GM23338 (cell line): Measurements from ENCODE around the gene CIB4. TPM values are rescaled to one million over a fixed set of nuclear protein-coding genes. Genes with fewer than 3 reads are reported as not detected.

ENCODE experiments used
- ATAC-seq: fragments of 200-7000 bp; cut with Tn5 transposase; 3 replicates; pipeline ENCODE4 v1.9.1; 2020
- DNase-seq: peaks from one replicate; pipeline ENCODE4 v3.0.0-alpha.2; 2015; ENCODE audit warnings: low spot score
- H2AFZ ChIP-seq: fragments of 200-600 bp; sonication (generic); 2 replicates; pipeline ENCODE4 v1.8.0; 2016; ENCODE audit warnings: antibody characterized with exemption, mild to moderate bottlenecking, moderate library complexity
- H3F3A ChIP-seq: fragments of 200-600 bp; sonication (generic); replicated peaks from 2 replicates; pipeline ENCODE4 v1.8.0; 2017; ENCODE audit warnings: antibody characterized with exemption, mixed run types, low read depth
- H3K27ac ChIP-seq: fragments of 200-600 bp; sonication (generic); 2 replicates; pipeline ENCODE4 v1.6.1; 2016; ENCODE audit warnings: low read depth
- H3K27me3 ChIP-seq: fragments of 200-600 bp; sonication (generic); 2 replicates; pipeline ENCODE4 v1.8.0; 2016; ENCODE audit warnings: mild to moderate bottlenecking, mixed run types, moderate library complexity; ENCODE audit not compliant: insufficient read depth
- H3K36me3 ChIP-seq: fragments of 200-600 bp; sonication (generic); 2 replicates; pipeline ENCODE4 v1.8.0; 2016; ENCODE audit warnings: mild to moderate bottlenecking; ENCODE audit not compliant: insufficient read depth
- H3K4me1 ChIP-seq: fragments of 200-600 bp; sonication (generic); 2 replicates; pipeline ENCODE4 v1.8.0; 2016; ENCODE audit warnings: mild to moderate bottlenecking, moderate library complexity; ENCODE audit not compliant: insufficient read depth
- H3K4me2 ChIP-seq: fragments of 200-600 bp; sonication (generic); 2 replicates; pipeline ENCODE4 v1.7.1; 2017; ENCODE audit warnings: mixed run types
- H3K4me3 ChIP-seq: fragments of 200-600 bp; sonication (generic); 2 replicates; pipeline ENCODE4 v1.6.1; 2016; ENCODE audit warnings: mixed run types
- H3K79me2 ChIP-seq: fragments of 200-600 bp; sonication (generic); replicated peaks from 2 replicates; pipeline ENCODE4 v1.8.0; 2017; ENCODE audit warnings: mild to moderate bottlenecking; ENCODE audit not compliant: insufficient read depth
- H3K9me2 ChIP-seq: fragments of 200-600 bp; sonication (generic); 2 replicates; pipeline ENCODE4 v1.8.0; 2017; ENCODE audit not compliant: insufficient read depth
- H4K20me1 ChIP-seq: fragments of 200-600 bp; sonication (generic); replicated peaks from 2 replicates; pipeline ENCODE4 v1.8.0; 2017; ENCODE audit warnings: mild to moderate bottlenecking; ENCODE audit not compliant: insufficient read depth
- H3K27ac Mint-ChIP-seq: 2 replicates; pipeline ENCODE4 v1.8.0; 2020; ENCODE audit warnings: inconsistent platforms, mild to moderate bottlenecking, moderate library complexity, mixed read lengths
- H3K27me3 Mint-ChIP-seq: 3 replicates; pipeline ENCODE4 v1.8.0; 2022; ENCODE audit warnings: low read depth, mild to moderate bottlenecking, moderate library complexity, mixed read lengths, inconsistent platforms; ENCODE audit not compliant: insufficient read depth, poor library complexity
- H3K36me3 Mint-ChIP-seq: 3 replicates; pipeline ENCODE4 v1.8.0; 2021; ENCODE audit warnings: low read depth, mild to moderate bottlenecking, inconsistent platforms, moderate library complexity, mixed read lengths
- H3K4me1 Mint-ChIP-seq: 3 replicates; pipeline ENCODE4 v1.8.0; 2020; ENCODE audit warnings: mild to moderate bottlenecking, inconsistent platforms, mixed read lengths
- H3K4me3 Mint-ChIP-seq: 3 replicates; pipeline ENCODE4 v1.8.0; 2021; ENCODE audit warnings: moderate library complexity, mild to moderate bottlenecking, inconsistent platforms, mixed read lengths
- H3K9me3 Mint-ChIP-seq: 3 replicates; pipeline ENCODE4 v1.8.0; 2020; ENCODE audit warnings: moderate library complexity, mild to moderate bottlenecking, inconsistent platforms, mixed read lengths
- CREB1 ChIP-seq: fragments of 250-450 bp; sonication (Bioruptor Pico); IDR thresholded peaks from 2 replicates; pipeline ENCODE4 v1.5.0; 2020; ENCODE audit warnings: low read depth, mild to moderate bottlenecking, moderate library complexity
- EZH2 ChIP-seq: fragments of 200-600 bp; sonication (generic); IDR thresholded peaks from one replicate; pipeline ENCODE4 v1.8.0; 2017; ENCODE audit warnings: antibody characterized with exemption, mild to moderate bottlenecking, low read depth; ENCODE audit not compliant: unreplicated experiment
- EZH2phosphoT487 ChIP-seq: fragments of 200-600 bp; sonication (generic); IDR thresholded peaks from one replicate; pipeline ENCODE4 v1.8.1; 2018; ENCODE audit warnings: antibody characterized with exemption; ENCODE audit not compliant: unreplicated experiment
- JUNB ChIP-seq: IDR thresholded peaks from one replicate; pipeline ENCODE4 v1.6.1; 2016; ENCODE audit warnings: antibody characterized with exemption; ENCODE audit not compliant: unreplicated experiment
- NANOG ChIP-seq: IDR thresholded peaks from 2 replicates; pipeline ENCODE4 v1.6.1; 2016; ENCODE audit warnings: antibody characterized with exemption, borderline replicate concordance
- POLR2AphosphoS5 ChIP-seq: IDR thresholded peaks from 2 replicates; pipeline ENCODE4 v1.6.1; 2016; ENCODE audit warnings: antibody characterized with exemption, low read depth
- STAT1 ChIP-seq: IDR thresholded peaks from one replicate; pipeline ENCODE4 v1.6.1; 2016; ENCODE audit warnings: antibody characterized with exemption; ENCODE audit not compliant: unreplicated experiment
- ZNF114 ChIP-seq: fragments of 250-450 bp; sonication (Bioruptor Pico); IDR thresholded peaks from 2 replicates; pipeline ENCODE4 v1.5.0; 2020; ENCODE audit warnings: mild to moderate bottlenecking, moderate library complexity
- ZNF331 ChIP-seq: fragments of 250-450 bp; sonication (Bioruptor Pico); IDR thresholded peaks from 2 replicates; pipeline ENCODE4 v1.5.0; 2020; ENCODE audit warnings: low read depth, mild to moderate bottlenecking, moderate library complexity
- polyA plus RNA-seq: library from polyadenylated mRNA; unstranded; fragments of >200 nt; fragmentation: Nextera tagmentation; extraction: Ambion mirVana; gene quantifications from 2 replicates; pipeline ENCODE4 v1.2.1, GENCODE V29; 2016
- total RNA-seq: library from RNA; depleted of rRNA; stranded (reverse); fragments of >200 nt; shearing (Covaris generic); gene quantifications from 2 replicates; pipeline ENCODE4 v1.2.3, GENCODE V29; 2014
- TF ChIP-seq, protein P1 (sequence below): fragments of 250-450 bp; sonication (Bioruptor Pico); IDR thresholded peaks from 2 replicates; pipeline ENCODE4 v1.5.0; 2020; ENCODE audit warnings: mild to moderate bottlenecking, moderate library complexity
- TF ChIP-seq, protein P2 (sequence below), 2 experiments: fragments of 200-600 bp in 1 of 2; sonication (generic) in 1 of 2; conservative IDR thresholded peaks; 2 replicates each; pipeline versions ENCODE4 v1.5.1 to v1.6.1; 2016 to 2017; ENCODE audit warnings: antibody characterized with exemption in 2 of 2, low read depth in 2 of 2, mild to moderate bottlenecking in 2 of 2, moderate library complexity in 1 of 2
- TF ChIP-seq, protein P3 (sequence below): IDR thresholded peaks from 2 replicates; pipeline ENCODE4 v1.6.1; 2016; ENCODE audit warnings: antibody characterized with exemption
- TF ChIP-seq, protein P4 (sequence below): IDR thresholded peaks from one replicate; pipeline ENCODE4 v1.6.1; 2018; ENCODE audit warnings: antibody characterized with exemption; ENCODE audit not compliant: unreplicated experiment

CIB4 gene
- total and polyA plus RNA-seq, 2 experiments from 2014 or later: not detected

DNA sequence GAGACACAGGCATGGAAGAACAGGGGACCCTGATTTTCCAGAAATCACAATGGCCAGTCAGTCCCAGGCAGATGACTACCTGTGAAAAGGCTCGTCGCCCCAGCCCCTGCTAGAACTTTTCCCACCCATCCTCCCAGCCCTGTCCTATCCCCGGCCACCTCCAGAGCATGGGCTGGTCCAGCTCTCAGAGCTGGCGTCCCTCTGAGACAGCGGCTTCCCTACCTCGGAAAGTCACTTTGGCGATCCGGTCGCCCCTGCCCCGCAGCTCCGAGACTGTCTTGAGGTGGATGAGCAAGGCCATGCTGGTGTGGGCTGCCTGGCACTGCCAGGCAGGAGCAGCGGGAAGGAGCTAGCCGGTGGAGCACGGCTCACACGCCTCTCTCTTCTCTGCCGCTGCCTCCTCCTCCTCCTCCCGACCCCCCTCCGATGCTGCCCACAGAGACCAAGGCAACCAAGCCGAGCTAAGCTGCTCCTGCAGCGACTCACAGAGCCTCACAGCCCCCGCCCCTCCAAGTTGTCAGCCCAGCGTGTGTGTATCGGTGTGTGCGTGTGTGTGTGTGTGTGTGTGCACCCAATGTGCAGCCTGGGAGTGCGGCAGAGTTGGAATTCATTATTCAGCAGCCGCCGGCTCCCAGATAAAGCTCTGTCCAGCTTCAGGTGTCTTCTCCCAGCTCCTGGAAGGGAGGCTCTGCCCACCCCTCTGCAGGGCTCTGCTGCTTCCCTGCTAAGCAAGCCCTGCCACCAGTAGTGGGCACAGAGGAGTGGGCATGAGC lies 82.7 kb downstream of the CIB4 start:
- peaks cover 22% of the 10 kb centered on the region for H3K4me1 Mint-ChIP-seq
- Histone ChIP-seq H3K4me2 (no peak overlapping the region), H3F3A (no peaks in the 10 kb centered on the region), H3K4me1 (no peaks in the 10 kb centered on the region; the same call in 1 of the 2 replicates), H4K20me1 (no peaks in the 10 kb centered on the region), H3K9me2 (no peaks in the 10 kb centered on the region), H3K4me3 (no peak overlapping the region), H2AFZ (0 out of 2 replicates have a peak overlapping the region, but pooled peaks have one; percentile 32), H3K79me2 (no peaks in the 10 kb centered on the region), H3K36me3 (no peaks in the 10 kb centered on the region), H3K27me3 (peaks cover 28% of the 10 kb centered on the region), H3K27ac (no peak overlapping the region)
- ATAC-seq (peak; percentile 34), DNase-seq (no peak)
- no peak for TF ChIP-seq POLR2AphosphoS5
- TF ChIP-seq, protein P1, sequence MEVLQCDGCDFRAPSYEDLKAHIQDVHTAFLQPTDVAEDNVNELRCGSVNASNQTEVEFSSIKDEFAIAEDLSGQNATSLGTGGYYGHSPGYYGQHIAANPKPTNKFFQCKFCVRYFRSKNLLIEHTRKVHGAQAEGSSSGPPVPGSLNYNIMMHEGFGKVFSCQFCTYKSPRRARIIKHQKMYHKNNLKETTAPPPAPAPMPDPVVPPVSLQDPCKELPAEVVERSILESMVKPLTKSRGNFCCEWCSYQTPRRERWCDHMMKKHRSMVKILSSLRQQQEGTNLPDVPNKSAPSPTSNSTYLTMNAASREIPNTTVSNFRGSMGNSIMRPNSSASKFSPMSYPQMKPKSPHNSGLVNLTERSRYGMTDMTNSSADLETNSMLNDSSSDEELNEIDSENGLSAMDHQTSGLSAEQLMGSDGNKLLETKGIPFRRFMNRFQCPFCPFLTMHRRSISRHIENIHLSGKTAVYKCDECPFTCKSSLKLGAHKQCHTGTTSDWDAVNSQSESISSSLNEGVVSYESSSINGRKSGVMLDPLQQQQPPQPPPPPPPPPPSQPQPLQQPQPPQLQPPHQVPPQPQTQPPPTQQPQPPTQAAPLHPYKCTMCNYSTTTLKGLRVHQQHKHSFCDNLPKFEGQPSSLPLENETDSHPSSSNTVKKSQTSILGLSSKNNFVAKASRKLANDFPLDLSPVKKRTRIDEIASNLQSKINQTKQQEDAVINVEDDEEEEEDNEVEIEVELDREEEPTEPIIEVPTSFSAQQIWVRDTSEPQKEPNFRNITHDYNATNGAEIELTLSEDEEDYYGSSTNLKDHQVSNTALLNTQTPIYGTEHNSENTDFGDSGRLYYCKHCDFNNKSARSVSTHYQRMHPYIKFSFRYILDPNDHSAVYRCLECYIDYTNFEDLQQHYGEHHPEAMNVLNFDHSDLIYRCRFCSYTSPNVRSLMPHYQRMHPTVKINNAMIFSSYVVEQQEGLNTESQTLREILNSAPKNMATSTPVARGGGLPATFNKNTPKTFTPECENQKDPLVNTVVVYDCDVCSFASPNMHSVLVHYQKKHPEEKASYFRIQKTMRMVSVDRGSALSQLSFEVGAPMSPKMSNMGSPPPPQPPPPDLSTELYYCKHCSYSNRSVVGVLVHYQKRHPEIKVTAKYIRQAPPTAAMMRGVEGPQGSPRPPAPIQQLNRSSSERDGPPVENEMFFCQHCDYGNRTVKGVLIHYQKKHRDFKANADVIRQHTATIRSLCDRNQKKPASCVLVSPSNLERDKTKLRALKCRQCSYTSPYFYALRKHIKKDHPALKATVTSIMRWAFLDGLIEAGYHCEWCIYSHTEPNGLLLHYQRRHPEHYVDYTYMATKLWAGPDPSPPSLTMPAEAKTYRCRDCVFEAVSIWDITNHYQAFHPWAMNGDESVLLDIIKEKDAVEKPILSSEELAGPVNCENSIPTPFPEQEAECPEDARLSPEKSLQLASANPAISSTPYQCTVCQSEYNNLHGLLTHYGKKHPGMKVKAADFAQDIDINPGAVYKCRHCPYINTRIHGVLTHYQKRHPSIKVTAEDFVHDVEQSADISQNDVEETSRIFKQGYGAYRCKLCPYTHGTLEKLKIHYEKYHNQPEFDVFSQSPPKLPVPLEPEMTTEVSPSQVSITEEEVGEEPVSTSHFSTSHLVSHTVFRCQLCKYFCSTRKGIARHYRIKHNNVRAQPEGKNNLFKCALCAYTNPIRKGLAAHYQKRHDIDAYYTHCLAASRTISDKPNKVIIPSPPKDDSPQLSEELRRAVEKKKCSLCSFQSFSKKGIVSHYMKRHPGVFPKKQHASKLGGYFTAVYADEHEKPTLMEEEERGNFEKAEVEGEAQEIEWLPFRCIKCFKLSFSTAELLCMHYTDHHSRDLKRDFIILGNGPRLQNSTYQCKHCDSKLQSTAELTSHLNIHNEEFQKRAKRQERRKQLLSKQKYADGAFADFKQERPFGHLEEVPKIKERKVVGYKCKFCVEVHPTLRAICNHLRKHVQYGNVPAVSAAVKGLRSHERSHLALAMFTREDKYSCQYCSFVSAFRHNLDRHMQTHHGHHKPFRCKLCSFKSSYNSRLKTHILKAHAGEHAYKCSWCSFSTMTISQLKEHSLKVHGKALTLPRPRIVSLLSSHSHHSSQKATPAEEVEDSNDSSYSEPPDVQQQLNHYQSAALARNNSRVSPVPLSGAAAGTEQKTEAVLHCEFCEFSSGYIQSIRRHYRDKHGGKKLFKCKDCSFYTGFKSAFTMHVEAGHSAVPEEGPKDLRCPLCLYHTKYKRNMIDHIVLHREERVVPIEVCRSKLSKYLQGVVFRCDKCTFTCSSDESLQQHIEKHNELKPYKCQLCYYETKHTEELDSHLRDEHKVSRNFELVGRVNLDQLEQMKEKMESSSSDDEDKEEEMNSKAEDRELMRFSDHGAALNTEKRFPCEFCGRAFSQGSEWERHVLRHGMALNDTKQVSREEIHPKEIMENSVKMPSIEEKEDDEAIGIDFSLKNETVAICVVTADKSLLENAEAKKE (CRISPR knock-in tag): no peak
- no peak for TF ChIP-seq STAT1
- TF ChIP-seq ZNF114 (CRISPR knock-in tag): no peak
- TF ChIP-seq CREB1 (CRISPR knock-in tag): no peak
- TF ChIP-seq JUNB: no peak
- no peak for TF ChIP-seq EZH2phosphoT487
- TF ChIP-seq, protein P2, sequence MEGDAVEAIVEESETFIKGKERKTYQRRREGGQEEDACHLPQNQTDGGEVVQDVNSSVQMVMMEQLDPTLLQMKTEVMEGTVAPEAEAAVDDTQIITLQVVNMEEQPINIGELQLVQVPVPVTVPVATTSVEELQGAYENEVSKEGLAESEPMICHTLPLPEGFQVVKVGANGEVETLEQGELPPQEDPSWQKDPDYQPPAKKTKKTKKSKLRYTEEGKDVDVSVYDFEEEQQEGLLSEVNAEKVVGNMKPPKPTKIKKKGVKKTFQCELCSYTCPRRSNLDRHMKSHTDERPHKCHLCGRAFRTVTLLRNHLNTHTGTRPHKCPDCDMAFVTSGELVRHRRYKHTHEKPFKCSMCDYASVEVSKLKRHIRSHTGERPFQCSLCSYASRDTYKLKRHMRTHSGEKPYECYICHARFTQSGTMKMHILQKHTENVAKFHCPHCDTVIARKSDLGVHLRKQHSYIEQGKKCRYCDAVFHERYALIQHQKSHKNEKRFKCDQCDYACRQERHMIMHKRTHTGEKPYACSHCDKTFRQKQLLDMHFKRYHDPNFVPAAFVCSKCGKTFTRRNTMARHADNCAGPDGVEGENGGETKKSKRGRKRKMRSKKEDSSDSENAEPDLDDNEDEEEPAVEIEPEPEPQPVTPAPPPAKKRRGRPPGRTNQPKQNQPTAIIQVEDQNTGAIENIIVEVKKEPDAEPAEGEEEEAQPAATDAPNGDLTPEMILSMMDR (conservative IDR thresholded peaks at IDR 0.05; ENCODE audit: low read depth in 2 of 2): no peak
- TF ChIP-seq, protein P3, sequence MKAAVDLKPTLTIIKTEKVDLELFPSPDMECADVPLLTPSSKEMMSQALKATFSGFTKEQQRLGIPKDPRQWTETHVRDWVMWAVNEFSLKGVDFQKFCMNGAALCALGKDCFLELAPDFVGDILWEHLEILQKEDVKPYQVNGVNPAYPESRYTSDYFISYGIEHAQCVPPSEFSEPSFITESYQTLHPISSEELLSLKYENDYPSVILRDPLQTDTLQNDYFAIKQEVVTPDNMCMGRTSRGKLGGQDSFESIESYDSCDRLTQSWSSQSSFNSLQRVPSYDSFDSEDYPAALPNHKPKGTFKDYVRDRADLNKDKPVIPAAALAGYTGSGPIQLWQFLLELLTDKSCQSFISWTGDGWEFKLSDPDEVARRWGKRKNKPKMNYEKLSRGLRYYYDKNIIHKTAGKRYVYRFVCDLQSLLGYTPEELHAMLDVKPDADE: no peak
- TF ChIP-seq, protein P4, sequence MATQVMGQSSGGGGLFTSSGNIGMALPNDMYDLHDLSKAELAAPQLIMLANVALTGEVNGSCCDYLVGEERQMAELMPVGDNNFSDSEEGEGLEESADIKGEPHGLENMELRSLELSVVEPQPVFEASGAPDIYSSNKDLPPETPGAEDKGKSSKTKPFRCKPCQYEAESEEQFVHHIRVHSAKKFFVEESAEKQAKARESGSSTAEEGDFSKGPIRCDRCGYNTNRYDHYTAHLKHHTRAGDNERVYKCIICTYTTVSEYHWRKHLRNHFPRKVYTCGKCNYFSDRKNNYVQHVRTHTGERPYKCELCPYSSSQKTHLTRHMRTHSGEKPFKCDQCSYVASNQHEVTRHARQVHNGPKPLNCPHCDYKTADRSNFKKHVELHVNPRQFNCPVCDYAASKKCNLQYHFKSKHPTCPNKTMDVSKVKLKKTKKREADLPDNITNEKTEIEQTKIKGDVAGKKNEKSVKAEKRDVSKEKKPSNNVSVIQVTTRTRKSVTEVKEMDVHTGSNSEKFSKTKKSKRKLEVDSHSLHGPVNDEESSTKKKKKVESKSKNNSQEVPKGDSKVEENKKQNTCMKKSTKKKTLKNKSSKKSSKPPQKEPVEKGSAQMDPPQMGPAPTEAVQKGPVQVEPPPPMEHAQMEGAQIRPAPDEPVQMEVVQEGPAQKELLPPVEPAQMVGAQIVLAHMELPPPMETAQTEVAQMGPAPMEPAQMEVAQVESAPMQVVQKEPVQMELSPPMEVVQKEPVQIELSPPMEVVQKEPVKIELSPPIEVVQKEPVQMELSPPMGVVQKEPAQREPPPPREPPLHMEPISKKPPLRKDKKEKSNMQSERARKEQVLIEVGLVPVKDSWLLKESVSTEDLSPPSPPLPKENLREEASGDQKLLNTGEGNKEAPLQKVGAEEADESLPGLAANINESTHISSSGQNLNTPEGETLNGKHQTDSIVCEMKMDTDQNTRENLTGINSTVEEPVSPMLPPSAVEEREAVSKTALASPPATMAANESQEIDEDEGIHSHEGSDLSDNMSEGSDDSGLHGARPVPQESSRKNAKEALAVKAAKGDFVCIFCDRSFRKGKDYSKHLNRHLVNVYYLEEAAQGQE: no peak
- no peak for TF ChIP-seq NANOG
- no peak for TF ChIP-seq EZH2
- no peak for TF ChIP-seq ZNF331 (CRISPR knock-in tag)
- no peaks in the 10 kb centered on the region; the same call in 2 of the 3 replicates for H3K36me3 Mint-ChIP-seq
- H3K4me3 Mint-ChIP-seq: no peak overlapping the region
- H3K27ac Mint-ChIP-seq: no peak overlapping the region
- no peaks in the 10 kb centered on the region for H3K9me3 Mint-ChIP-seq
- H3K27me3 Mint-ChIP-seq: peaks cover 34% of the 10 kb centered on the region
